Muscle of back (tissue), 11 donors: ENCODE data around the gene EVL. TPM values are rescaled to one million over a fixed set of nuclear protein-coding genes. Genes with fewer than 3 reads are reported as not detected.
A peak's percentile ranks its signal among the peaks of the same experiment; 100 is the strongest.
"Not testable (repeated sequence)": the region's sequence is repeated elsewhere in the genome, so short reads cannot be mapped to it uniquely, and the experiment has no call there.

ENCODE experiments used
- DNase-seq, 3 donors: peaks; one replicate each; pipeline versions ENCODE4 v3.0.0 to v3.0.0-alpha.2; 2013
- polyA plus RNA-seq, 10 donors: library from polyadenylated mRNA; unstranded; fragments of 120-200 nt; gene quantifications; one replicate each; pipeline ENCODE4 v1.2.1, GENCODE V29; 2013; ENCODE audit not compliant: insufficient read length in 10 of 10

The EVL gene
- polyA plus RNA-seq, 10 donors: 51.3 to 84.3 (median 65.4) TPM

GRCh38 chr14:100064335-100065092 lies 708 bp upstream of the EVL start:
- not testable (repeated sequence) for DNase-seq

- no peak for DNase-seq
Measured at GRCh38 chr14:100065942-100066574, 836 bp downstream of the EVL start.

- no peak for DNase-seq
Measured at GRCh38 chr14:100066962-100067361, 1.7 kb downstream of the EVL start.

- DNase-seq: no peak
Measured at GRCh38 chr14:100067481-100067880, 2.3 kb downstream of the EVL start.

GRCh38 chr14:100067971-100068959 lies 3.0 kb downstream of the EVL start:
- peak in 1 of 3 donors; percentile 31 for DNase-seq

- no peak for DNase-seq
Measured at GRCh38 chr14:100069161-100069800, 4.1 kb downstream of the EVL start.

- no peak for DNase-seq
Measured at GRCh38 chr14:100070310-100070709, 5.1 kb downstream of the EVL start.

- DNase-seq: no peak
Measured at GRCh38 chr14:100071545-100071944, 6.3 kb downstream of the EVL start.

- no peak for DNase-seq
Measured at GRCh38 chr14:100072783-100073346, 7.6 kb downstream of the EVL start.

- no peak for DNase-seq
Measured at GRCh38 chr14:100073576-100074430, 8.6 kb downstream of the EVL start.

GRCh38 chr14:100074431-100075100 lies 9.3 kb downstream of the EVL start:
- no peak for DNase-seq

GRCh38 chr14:100075681-100076080 lies 10.5 kb downstream of the EVL start:
- DNase-seq: no peak

GRCh38 chr14:100076133-100076532 lies 10.9 kb downstream of the EVL start:
- DNase-seq: no peak

GRCh38 chr14:100076606-100077005 lies 11.4 kb downstream of the EVL start:
- no peak for DNase-seq

GRCh38 chr14:100077441-100077840 lies 12.2 kb downstream of the EVL start:
- no peak for DNase-seq

- no peak for DNase-seq
Measured at GRCh38 chr14:100078216-100078803, 13.1 kb downstream of the EVL start.

GRCh38 chr14:100078997-100079725 lies 13.9 kb downstream of the EVL start:
- peak; percentile 31 to 69 (median 65) for DNase-seq

- no peak for DNase-seq
Measured at GRCh38 chr14:100079726-100080005, 14.4 kb downstream of the EVL start.

- no peak for DNase-seq
Measured at GRCh38 chr14:100080206-100080605, 15.0 kb downstream of the EVL start.
